DOHH2 (cell line): Measurements from ENCODE around the gene NFIB.

Experiments used
- CTCF ChIP-seq: fragments of 200-600 bp; sonication (generic); IDR thresholded peaks from one replicate; pipeline ENCODE4 v1.5.1; 2014; ENCODE audit warnings: antibody characterized with exemption, mild to moderate bottlenecking, low read depth, low read length; ENCODE audit not compliant: poor library complexity, severe bottlenecking
- EZH2phosphoT487 ChIP-seq: fragments of 200-600 bp; sonication (generic); IDR thresholded peaks from 2 replicates; pipeline ENCODE4 v1.6.1; 2017; ENCODE audit warnings: borderline replicate concordance, mild to moderate bottlenecking, antibody characterized with exemption, low read length, moderate library complexity, mixed read lengths

DNA sequence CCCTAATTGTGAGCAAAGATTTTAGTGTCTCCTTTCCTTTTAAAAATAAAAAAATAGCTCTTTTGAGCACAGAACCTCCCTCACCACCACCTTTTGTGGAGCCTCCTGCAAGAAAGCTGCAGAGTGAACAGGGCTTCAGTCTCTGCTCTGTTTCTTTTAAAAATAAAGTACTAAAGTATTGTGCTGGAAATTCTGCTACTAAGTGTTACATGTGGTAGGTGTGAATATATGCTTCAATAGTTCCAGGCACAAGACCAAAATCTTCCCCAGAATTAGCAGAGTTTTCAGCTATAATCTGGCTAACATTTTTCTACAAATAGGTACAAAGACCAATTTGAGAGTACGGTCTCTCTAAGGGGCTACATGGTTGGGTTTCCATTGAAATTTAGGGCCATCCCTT lies 40.3 kb upstream of the NFIB start:
- TF ChIP-seq CTCF (no peak), EZH2phosphoT487 (no peak)
